H1 (cell line): ENCODE results near the gene VAMP4. TPM values are rescaled to one million over a fixed set of nuclear protein-coding genes. Genes with fewer than 3 reads are reported as not detected.
A peak's percentile ranks its signal among the peaks of the same experiment; 100 is the strongest.

Source experiments
- ASH2L ChIP-seq: fragments of 200-600, 300-600 bp; sonication (generic); IDR thresholded peaks from one replicate; pipeline ENCODE4 v1.7.1; 2017; ENCODE audit warnings: low read length
- BACH1 ChIP-seq: IDR thresholded peaks from 2 replicates; pipeline ENCODE4 v1.6.1; 2012; ENCODE audit warnings: low read length, improper control_type of control experiment
- CBX5 ChIP-seq: fragments of 300-800, 300-1000 bp; sonication (generic); IDR thresholded peaks from 2 replicates; pipeline ENCODE4 v1.7.1; 2016; ENCODE audit warnings: antibody characterized with exemption, low read length, low read depth
- FOSL1 ChIP-seq: IDR thresholded peaks from 2 replicates; pipeline ENCODE4 v1.6.1; 2011; ENCODE audit warnings: mild to moderate bottlenecking, low read depth, low read length, moderate library complexity; ENCODE audit not compliant: insufficient read depth
- HDAC6 ChIP-seq: IDR thresholded peaks from one replicate; pipeline ENCODE4 v1.7.1; 2012; ENCODE audit warnings: low read depth, mild to moderate bottlenecking, inconsistent platforms, low read length, moderate library complexity
- KDM4A ChIP-seq: IDR thresholded peaks from one replicate; pipeline ENCODE4 v1.7.1; 2012; ENCODE audit warnings: low read depth, mild to moderate bottlenecking, moderate library complexity, low read length, inconsistent platforms; ENCODE audit not compliant: severe bottlenecking
- KDM5A ChIP-seq: fragments of 200-600 bp; IDR thresholded peaks from 2 replicates; pipeline ENCODE4 v1.7.1; 2012; ENCODE audit warnings: mild to moderate bottlenecking, low read length, inconsistent platforms, mixed read lengths
- NANOG ChIP-seq: IDR thresholded peaks from 2 replicates; pipeline ENCODE4 v1.6.1; 2011; ENCODE audit warnings: low read length, low read depth, mild to moderate bottlenecking, inconsistent platforms; ENCODE audit not compliant: insufficient read depth, poor library complexity, severe bottlenecking
- NRF1 ChIP-seq: IDR thresholded peaks from 2 replicates; pipeline ENCODE4 v1.6.1; 2011; ENCODE audit warnings: mild to moderate bottlenecking, low read depth, low read length, improper control_type of control experiment
- PHF8 ChIP-seq: fragments of 200-600 bp; sonication (generic); conservative IDR thresholded peaks from 2 replicates; pipeline ENCODE4 v1.7.1; 2012; ENCODE audit warnings: low read depth, mild to moderate bottlenecking, inconsistent platforms, low read length, moderate library complexity
- RAD21 ChIP-seq, 2 experiments: IDR thresholded peaks in 1 of 2; conservative IDR thresholded peaks in 1 of 2; 2 replicates each; pipeline ENCODE4 v1.6.1; 2011; ENCODE audit warnings: low read depth in 2 of 2, low read length in 2 of 2, improper control_type of control experiment in 1 of 2, inconsistent platforms in 1 of 2, mild to moderate bottlenecking in 1 of 2, moderate library complexity in 1 of 2
- RFX5 ChIP-seq: IDR thresholded peaks from 2 replicates; pipeline ENCODE4 v1.6.1; 2011; ENCODE audit warnings: low read depth, low read length, improper control_type of control experiment, borderline replicate concordance
- SIN3A ChIP-seq, 2 experiments: IDR thresholded peaks in 1 of 2; conservative IDR thresholded peaks in 1 of 2; 2 replicates each; pipeline ENCODE4 v1.6.1; 2011 to 2012; ENCODE audit warnings: low read length in 2 of 2, improper control_type of control experiment in 1 of 2, low read depth in 1 of 2, mild to moderate bottlenecking in 1 of 2
- TAF1 ChIP-seq: IDR thresholded peaks from 2 replicates; pipeline ENCODE4 v1.6.1; 2011; ENCODE audit warnings: mild to moderate bottlenecking, low read depth, low read length
- TCF12 ChIP-seq: IDR thresholded peaks from 2 replicates; pipeline ENCODE4 v1.6.1; 2011; ENCODE audit warnings: low read depth, mild to moderate bottlenecking, low read length
- YY1 ChIP-seq: IDR thresholded peaks from 2 replicates; pipeline ENCODE4 v1.6.1; 2011; ENCODE audit warnings: low read depth, mild to moderate bottlenecking, low read length
- ZNF274 ChIP-seq: IDR thresholded peaks from 2 replicates; pipeline ENCODE4 v1.7.0; 2012; ENCODE audit warnings: low read length, borderline replicate concordance; ENCODE audit errors: extremely low read depth
- polyA plus RNA-seq, 7 experiments: library from polyadenylated mRNA; depleted of rRNA in 3 of 7; stranded (reverse) in 5 of 7; unstranded in 2 of 7; fragments of >200 nt in 5 of 7; fragments of 200-250 nt in 2 of 7; gene quantifications; 1 replicate in 5 of 7; 2 replicates in 1 of 7; 4 replicates in 1 of 7; pipeline versions ENCODE4 v1.2.1 to v1.2.3, GENCODE V29; 2011 to 2013; ENCODE audit warnings: missing spikeins in 2 of 7, mixed read lengths in 2 of 7
- total RNA-seq: library from RNA; stranded (reverse); fragmentation: NEBNext Ultra II Directional; extraction: Animal tissue kit (Norgen Biotek cat#: 25700); gene quantifications from 2 replicates; pipeline ENCODE4 v1.2.1, GENCODE V29; 2021
- TF ChIP-seq, protein P1 (sequence below), 3 experiments: IDR thresholded peaks; 1 replicate in 2 of 3; 2 replicates in 1 of 3; pipeline versions ENCODE4 v1.5.1 to v1.6.1; 2011; ENCODE audit warnings: low read length in 3 of 3, mild to moderate bottlenecking in 3 of 3, inconsistent platforms in 2 of 3, low read depth in 1 of 3, moderate library complexity in 1 of 3; ENCODE audit not compliant: insufficient read depth in 1 of 3; ENCODE audit errors: control extremely low read depth in 1 of 3
- TF ChIP-seq, protein P2 (sequence below): IDR thresholded peaks from 2 replicates; pipeline ENCODE4 v1.6.1; 2011; ENCODE audit warnings: low read depth, mild to moderate bottlenecking, low read length; ENCODE audit not compliant: insufficient read depth
- TF ChIP-seq, protein P3 (sequence below): IDR thresholded peaks from 2 replicates; pipeline ENCODE4 v1.6.1; 2012; ENCODE audit warnings: inconsistent platforms

The VAMP4 gene
- total and polyA plus RNA-seq, 2 of the 8 experiments (the other 6 are each of a cell fraction or from before 2014, with no cell fraction given), result 1.6 to 13.9 TPM

DNA sequence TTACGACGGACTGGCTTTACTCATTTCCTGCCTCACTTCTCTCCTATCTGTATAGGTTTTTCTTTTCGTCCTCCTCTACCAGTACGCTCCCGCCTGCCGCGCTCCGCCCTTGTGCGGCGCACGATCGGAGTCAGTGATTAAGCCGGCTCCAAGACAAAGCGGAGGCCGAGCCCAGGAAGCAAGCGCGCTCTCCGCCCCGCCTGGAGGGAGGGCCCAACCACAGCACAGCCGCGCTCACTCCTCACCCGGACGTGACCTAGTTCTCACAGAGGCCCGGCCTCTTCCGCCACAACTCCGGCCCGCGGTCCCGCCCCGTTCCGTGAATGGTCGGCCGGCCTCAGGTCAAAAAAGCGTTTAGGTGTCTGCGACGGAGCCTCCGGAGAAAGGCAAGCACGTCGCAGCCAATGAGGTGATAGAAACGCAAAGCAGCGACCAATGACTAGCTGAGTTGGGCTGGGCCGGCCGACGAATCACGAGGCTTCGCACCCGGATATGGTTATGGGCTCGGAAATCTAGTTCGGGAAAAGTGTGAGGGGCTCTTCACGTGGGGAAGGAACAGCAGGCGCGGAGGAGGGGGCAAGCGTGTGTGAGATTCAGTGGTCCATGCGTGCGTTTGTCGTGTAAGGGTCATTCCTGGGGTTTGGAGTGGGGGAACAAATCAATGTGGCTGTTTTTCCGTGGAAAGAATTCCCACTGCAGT lies 39.5 kb upstream of the VAMP4 start, which contains the start of gene METTL13 (continued):
- peak; percentile 82 for TF ChIP-seq KDM5A
- no peak for TF ChIP-seq RFX5
- TF ChIP-seq ZNF274, result no peak
- no peak for TF ChIP-seq RAD21 (IDR thresholded peaks at IDR 0.05 in 1 of 2, conservative IDR thresholded peaks at IDR 0.05 in 1 of 2; ENCODE audit: low read depth in 2 of 2, low read length in 2 of 2)
- TF ChIP-seq, protein P1, sequence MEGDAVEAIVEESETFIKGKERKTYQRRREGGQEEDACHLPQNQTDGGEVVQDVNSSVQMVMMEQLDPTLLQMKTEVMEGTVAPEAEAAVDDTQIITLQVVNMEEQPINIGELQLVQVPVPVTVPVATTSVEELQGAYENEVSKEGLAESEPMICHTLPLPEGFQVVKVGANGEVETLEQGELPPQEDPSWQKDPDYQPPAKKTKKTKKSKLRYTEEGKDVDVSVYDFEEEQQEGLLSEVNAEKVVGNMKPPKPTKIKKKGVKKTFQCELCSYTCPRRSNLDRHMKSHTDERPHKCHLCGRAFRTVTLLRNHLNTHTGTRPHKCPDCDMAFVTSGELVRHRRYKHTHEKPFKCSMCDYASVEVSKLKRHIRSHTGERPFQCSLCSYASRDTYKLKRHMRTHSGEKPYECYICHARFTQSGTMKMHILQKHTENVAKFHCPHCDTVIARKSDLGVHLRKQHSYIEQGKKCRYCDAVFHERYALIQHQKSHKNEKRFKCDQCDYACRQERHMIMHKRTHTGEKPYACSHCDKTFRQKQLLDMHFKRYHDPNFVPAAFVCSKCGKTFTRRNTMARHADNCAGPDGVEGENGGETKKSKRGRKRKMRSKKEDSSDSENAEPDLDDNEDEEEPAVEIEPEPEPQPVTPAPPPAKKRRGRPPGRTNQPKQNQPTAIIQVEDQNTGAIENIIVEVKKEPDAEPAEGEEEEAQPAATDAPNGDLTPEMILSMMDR (IDR thresholded peaks at IDR 0.05; ENCODE audit: control extremely low read depth in 1 of 3, insufficient read depth in 1 of 3, low read depth in 1 of 3, low read length in 3 of 3), result no peak
- TF ChIP-seq, protein P2, sequence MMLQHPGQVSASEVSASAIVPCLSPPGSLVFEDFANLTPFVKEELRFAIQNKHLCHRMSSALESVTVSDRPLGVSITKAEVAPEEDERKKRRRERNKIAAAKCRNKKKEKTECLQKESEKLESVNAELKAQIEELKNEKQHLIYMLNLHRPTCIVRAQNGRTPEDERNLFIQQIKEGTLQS, result no peak
- TF ChIP-seq NRF1, result no peak
- no peak for TF ChIP-seq HDAC6
- TF ChIP-seq FOSL1, result no peak
- 0 out of 4 replicates have a peak, but pooled peaks of 1 of the 2 experiments have one; percentile 18 for TF ChIP-seq SIN3A (conservative IDR thresholded peaks at IDR 0.05 in 1 of 2, IDR thresholded peaks at IDR 0.05 in 1 of 2; ENCODE audit: low read depth in 1 of 2, low read length in 2 of 2)
- no peak for TF ChIP-seq CBX5
- TF ChIP-seq YY1, result peak; percentile 36; the same call in 1 of the 2 replicates
- no peak for TF ChIP-seq TCF12
- TF ChIP-seq TAF1, result peak; percentile 88
- peak; percentile 78 for TF ChIP-seq PHF8
- TF ChIP-seq ASH2L, result peak; percentile 94
- TF ChIP-seq, protein P3, sequence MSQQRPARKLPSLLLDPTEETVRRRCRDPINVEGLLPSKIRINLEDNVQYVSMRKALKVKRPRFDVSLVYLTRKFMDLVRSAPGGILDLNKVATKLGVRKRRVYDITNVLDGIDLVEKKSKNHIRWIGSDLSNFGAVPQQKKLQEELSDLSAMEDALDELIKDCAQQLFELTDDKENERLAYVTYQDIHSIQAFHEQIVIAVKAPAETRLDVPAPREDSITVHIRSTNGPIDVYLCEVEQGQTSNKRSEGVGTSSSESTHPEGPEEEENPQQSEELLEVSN, result peak; percentile 79
- peak; percentile 79 for TF ChIP-seq KDM4A
- no peak for TF ChIP-seq NANOG
- TF ChIP-seq BACH1, result peak; percentile 50; the same call in 1 of the 2 replicates
